Panc1 (cell line): ENCODE results near the gene KIF5B. TPM values are rescaled to one million over a fixed set of nuclear protein-coding genes. Genes with fewer than 3 reads are reported as not detected.
"Not testable (repeated sequence)": the region's sequence is repeated elsewhere in the genome, so short reads cannot be mapped to it uniquely, and the experiment has no call there.

ENCODE experiments used
- ATAC-seq: fragments of 200-7000 bp; cut with Tn5 transposase; 2 replicates; pipeline ENCODE4 v1.9.1; 2020; ENCODE audit warnings: mild to moderate bottlenecking, moderate library complexity
- BruUV-seq: library from RNA; stranded (reverse); fragments of 400-500 nt; replicated peaks from 2 replicates; lab custom pipeline; 2021; lab: Mats Ljungman, UMichigan
- CTCF ChIA-PET: fragments of 300-600 bp; sonication (Branson Sonifier 250); formaldehyde crosslinking; loops from one replicate; lab custom pipeline; 2022; ENCODE audit warnings: antibody characterized with exemption; lab: Charles Lee
- POLR2A ChIA-PET: fragments of 300-600 bp; sonication (Branson Sonifier 250); formaldehyde crosslinking; loops from one replicate; lab custom pipeline; 2022; ENCODE audit warnings: antibody characterized with exemption; lab: Charles Lee
- DNase-seq: peaks from one replicate; pipeline ENCODE4 v3.0.0-alpha.2; 2010; ENCODE audit warnings: low read depth, low spot score
- H3K27ac ChIP-seq: 2 replicates; pipeline ENCODE4 v1.5.1; 2011; ENCODE audit warnings: mild to moderate bottlenecking, low read length, inconsistent platforms
- H3K27me3 ChIP-seq: fragments of 200-500 bp; sonication (Bioruptor generic); 2 replicates; pipeline ENCODE4 v1.6.0; 2014; ENCODE audit warnings: low read length, inconsistent platforms; ENCODE audit not compliant: control insufficient read depth, insufficient read depth
- H3K36me3 ChIP-seq: fragments of 200-500 bp; sonication (Bioruptor generic); 2 replicates; pipeline ENCODE4 v1.5.1; 2014; ENCODE audit warnings: inconsistent platforms, mild to moderate bottlenecking, low read length, moderate library complexity; ENCODE audit not compliant: control insufficient read depth, insufficient read depth
- H3K4me1 ChIP-seq: 2 replicates; pipeline ENCODE4 v1.5.1; 2011; ENCODE audit warnings: inconsistent platforms, mild to moderate bottlenecking, low read length, moderate library complexity; ENCODE audit not compliant: control insufficient read depth, insufficient read depth
- H3K4me3 ChIP-seq, 2 experiments: 2 replicates each; pipeline ENCODE4 v1.5.1; 2011 to 2012; ENCODE audit warnings: low read depth in 2 of 2, low read length in 2 of 2, mild to moderate bottlenecking in 2 of 2, inconsistent platforms in 1 of 2, moderate library complexity in 1 of 2
- H3K9me3 ChIP-seq: fragments of 200-500 bp; sonication (Bioruptor generic); 2 replicates; pipeline ENCODE4 v1.5.1; 2014; ENCODE audit warnings: low read depth, mild to moderate bottlenecking, inconsistent platforms, low read length, moderate library complexity; ENCODE audit not compliant: control insufficient read depth, insufficient read depth
- POLR2AphosphoS5 ChIP-seq: IDR thresholded peaks from 2 replicates; pipeline ENCODE4 v1.6.1; 2012; ENCODE audit warnings: mild to moderate bottlenecking, low read depth, low read length, moderate library complexity
- SIN3A ChIP-seq: IDR thresholded peaks from 2 replicates; pipeline ENCODE4 v1.6.1; 2012; ENCODE audit warnings: low read depth, mild to moderate bottlenecking, low read length, moderate library complexity, borderline replicate concordance; ENCODE audit not compliant: insufficient read depth
- TCF7L2 ChIP-seq: IDR thresholded peaks from 2 replicates; pipeline ENCODE4 v1.6.1; 2011; ENCODE audit warnings: mild to moderate bottlenecking, low read depth, low read length, inconsistent platforms
- in situ Hi-C: cut with HindIII; loops from 2 replicates; pipeline ENCODE4 v1.10.0; 2016; ENCODE audit warnings: low sequenced_read_pairs, low pct_unique_long_range_greater_than_20kb
- intact Hi-C: fragments of 100-400 bp; cut with micrococcal nuclease; formaldehyde crosslinking; loops from one replicate; pipeline ENCODE4 v1.10.0; 2022; ENCODE audit not compliant: unreplicated experiment
- total RNA-seq: library from RNA; stranded (reverse); gene quantifications from one replicate; pipeline ENCODE4 v1.2.1, GENCODE V29; 2021; ENCODE audit not compliant: unreplicated experiment
- TF ChIP-seq, protein P1 (sequence below), 2 experiments: IDR thresholded peaks; 2 replicates each; pipeline ENCODE4 v1.6.1; 2011 to 2012; ENCODE audit warnings: low read depth in 2 of 2, control low read depth in 1 of 2, low read length in 1 of 2, mild to moderate bottlenecking in 1 of 2, moderate library complexity in 1 of 2; ENCODE audit not compliant: insufficient read depth in 1 of 2
- TF ChIP-seq, protein P2 (sequence below): fragments of 450-650 bp; IDR thresholded peaks from 2 replicates; pipeline ENCODE4 v1.5.1; 2017; ENCODE audit warnings: mild to moderate bottlenecking

The KIF5B gene
- total RNA-seq, 1 experiment from 2014 or later = 89.9 TPM

GRCh38 chr10:32070645-32071044, 14.4 kb upstream of the KIF5B start:
- ChIA-PET POLR2A (no interaction called here), CTCF (no interaction called here)
- no peaks in the 10 kb centered on the region for H3K9me3 ChIP-seq
- no peak for DNase-seq
- no peaks in the 10 kb centered on the region for H3K36me3 ChIP-seq
- H3K27ac ChIP-seq = no peak overlapping the region
- H3K4me1 ChIP-seq = no peaks in the 10 kb centered on the region
- no TSS peak for BruUV-seq
- no peaks in the 10 kb centered on the region for H3K27me3 ChIP-seq
- H3K4me3 ChIP-seq = no peak overlapping the region
- TF ChIP-seq POLR2AphosphoS5 = no peak
- no peak for TF ChIP-seq SIN3A
- intact Hi-C loops = no loop called here
- in situ Hi-C loops = no loop called here
- ATAC-seq = no peak

GRCh38 chr10:32068569-32068968, 12.3 kb upstream of the KIF5B start:
- ChIA-PET CTCF (no interaction called here), POLR2A (no interaction called here)
- Histone ChIP-seq H3K4me3 (no peak overlapping the region), H3K27ac (no peak overlapping the region), H3K9me3 (no peaks in the 10 kb centered on the region), H3K36me3 (no peaks in the 10 kb centered on the region), H3K4me1 (no peaks in the 10 kb centered on the region), H3K27me3 (no peaks in the 10 kb centered on the region)
- intact Hi-C loops = no loop called here
- no TSS peak for BruUV-seq
- in situ Hi-C loops = no loop called here
- no peak for TF ChIP-seq TCF7L2
- TF ChIP-seq SIN3A = no peak
- TF ChIP-seq, protein P1, sequence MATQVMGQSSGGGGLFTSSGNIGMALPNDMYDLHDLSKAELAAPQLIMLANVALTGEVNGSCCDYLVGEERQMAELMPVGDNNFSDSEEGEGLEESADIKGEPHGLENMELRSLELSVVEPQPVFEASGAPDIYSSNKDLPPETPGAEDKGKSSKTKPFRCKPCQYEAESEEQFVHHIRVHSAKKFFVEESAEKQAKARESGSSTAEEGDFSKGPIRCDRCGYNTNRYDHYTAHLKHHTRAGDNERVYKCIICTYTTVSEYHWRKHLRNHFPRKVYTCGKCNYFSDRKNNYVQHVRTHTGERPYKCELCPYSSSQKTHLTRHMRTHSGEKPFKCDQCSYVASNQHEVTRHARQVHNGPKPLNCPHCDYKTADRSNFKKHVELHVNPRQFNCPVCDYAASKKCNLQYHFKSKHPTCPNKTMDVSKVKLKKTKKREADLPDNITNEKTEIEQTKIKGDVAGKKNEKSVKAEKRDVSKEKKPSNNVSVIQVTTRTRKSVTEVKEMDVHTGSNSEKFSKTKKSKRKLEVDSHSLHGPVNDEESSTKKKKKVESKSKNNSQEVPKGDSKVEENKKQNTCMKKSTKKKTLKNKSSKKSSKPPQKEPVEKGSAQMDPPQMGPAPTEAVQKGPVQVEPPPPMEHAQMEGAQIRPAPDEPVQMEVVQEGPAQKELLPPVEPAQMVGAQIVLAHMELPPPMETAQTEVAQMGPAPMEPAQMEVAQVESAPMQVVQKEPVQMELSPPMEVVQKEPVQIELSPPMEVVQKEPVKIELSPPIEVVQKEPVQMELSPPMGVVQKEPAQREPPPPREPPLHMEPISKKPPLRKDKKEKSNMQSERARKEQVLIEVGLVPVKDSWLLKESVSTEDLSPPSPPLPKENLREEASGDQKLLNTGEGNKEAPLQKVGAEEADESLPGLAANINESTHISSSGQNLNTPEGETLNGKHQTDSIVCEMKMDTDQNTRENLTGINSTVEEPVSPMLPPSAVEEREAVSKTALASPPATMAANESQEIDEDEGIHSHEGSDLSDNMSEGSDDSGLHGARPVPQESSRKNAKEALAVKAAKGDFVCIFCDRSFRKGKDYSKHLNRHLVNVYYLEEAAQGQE (IDR thresholded peaks at IDR 0.05; ENCODE audit: insufficient read depth in 1 of 2, low read depth in 2 of 2, low read length in 1 of 2) = no peak
- TF ChIP-seq POLR2AphosphoS5 = no peak
- TF ChIP-seq, protein P2, sequence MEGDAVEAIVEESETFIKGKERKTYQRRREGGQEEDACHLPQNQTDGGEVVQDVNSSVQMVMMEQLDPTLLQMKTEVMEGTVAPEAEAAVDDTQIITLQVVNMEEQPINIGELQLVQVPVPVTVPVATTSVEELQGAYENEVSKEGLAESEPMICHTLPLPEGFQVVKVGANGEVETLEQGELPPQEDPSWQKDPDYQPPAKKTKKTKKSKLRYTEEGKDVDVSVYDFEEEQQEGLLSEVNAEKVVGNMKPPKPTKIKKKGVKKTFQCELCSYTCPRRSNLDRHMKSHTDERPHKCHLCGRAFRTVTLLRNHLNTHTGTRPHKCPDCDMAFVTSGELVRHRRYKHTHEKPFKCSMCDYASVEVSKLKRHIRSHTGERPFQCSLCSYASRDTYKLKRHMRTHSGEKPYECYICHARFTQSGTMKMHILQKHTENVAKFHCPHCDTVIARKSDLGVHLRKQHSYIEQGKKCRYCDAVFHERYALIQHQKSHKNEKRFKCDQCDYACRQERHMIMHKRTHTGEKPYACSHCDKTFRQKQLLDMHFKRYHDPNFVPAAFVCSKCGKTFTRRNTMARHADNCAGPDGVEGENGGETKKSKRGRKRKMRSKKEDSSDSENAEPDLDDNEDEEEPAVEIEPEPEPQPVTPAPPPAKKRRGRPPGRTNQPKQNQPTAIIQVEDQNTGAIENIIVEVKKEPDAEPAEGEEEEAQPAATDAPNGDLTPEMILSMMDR = no peak
- DNase-seq (no peak), ATAC-seq (no peak)

DNA sequence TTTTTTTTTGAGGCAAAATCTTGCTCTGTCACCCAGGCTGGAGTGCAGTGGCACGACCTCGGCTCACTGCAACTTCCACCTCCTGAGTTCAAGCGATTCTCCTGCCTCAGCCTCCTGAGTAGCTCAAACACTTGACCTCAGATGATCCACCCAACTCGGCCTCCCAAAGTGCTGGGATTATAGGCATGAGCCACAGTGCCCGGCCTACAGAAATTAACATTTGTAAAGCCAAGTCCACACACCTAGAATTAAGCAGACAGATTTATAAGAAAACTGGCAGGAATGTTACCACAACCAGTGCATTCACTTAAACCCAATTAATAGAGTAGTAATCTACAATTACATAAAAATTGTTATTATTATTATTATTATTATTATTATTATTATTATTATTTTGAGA, 11.7 kb upstream of the KIF5B start:
- ATAC-seq, DNase-seq, POLR2A ChIA-PET, H3K27ac ChIP-seq, H3K36me3 ChIP-seq, in situ Hi-C loops, CTCF ChIA-PET, BruUV-seq, intact Hi-C loops, H3K27me3 ChIP-seq, H3K9me3 ChIP-seq, H3K4me1 ChIP-seq, H3K4me3 ChIP-seq: not testable (repeated sequence)
